ENCODE measurements around the gene GRK5.

DNA sequence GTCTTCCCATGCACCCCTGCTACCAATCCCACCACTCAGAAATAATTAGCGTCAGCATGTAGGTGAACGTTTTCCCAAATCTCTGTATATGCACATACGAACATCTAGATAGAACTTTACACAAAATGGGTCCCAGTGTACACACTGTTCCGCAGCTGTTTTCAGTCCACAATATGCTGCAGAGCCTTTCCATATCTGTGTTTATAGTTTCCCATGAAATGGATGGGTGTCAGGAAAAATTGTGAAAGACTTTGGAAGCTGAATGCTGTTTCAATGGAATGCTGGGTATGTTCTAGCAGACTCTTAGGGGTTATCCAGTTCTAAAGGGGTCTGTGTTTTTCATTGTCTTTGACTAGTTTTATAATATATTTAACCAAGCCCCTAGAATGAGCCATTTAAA is 13.8 kb downstream of the GRK5 start:
- TF ChIP-seq, protein P1, sequence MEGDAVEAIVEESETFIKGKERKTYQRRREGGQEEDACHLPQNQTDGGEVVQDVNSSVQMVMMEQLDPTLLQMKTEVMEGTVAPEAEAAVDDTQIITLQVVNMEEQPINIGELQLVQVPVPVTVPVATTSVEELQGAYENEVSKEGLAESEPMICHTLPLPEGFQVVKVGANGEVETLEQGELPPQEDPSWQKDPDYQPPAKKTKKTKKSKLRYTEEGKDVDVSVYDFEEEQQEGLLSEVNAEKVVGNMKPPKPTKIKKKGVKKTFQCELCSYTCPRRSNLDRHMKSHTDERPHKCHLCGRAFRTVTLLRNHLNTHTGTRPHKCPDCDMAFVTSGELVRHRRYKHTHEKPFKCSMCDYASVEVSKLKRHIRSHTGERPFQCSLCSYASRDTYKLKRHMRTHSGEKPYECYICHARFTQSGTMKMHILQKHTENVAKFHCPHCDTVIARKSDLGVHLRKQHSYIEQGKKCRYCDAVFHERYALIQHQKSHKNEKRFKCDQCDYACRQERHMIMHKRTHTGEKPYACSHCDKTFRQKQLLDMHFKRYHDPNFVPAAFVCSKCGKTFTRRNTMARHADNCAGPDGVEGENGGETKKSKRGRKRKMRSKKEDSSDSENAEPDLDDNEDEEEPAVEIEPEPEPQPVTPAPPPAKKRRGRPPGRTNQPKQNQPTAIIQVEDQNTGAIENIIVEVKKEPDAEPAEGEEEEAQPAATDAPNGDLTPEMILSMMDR (IDR thresholded peaks at IDR 0.05; ENCODE audit: insufficient read depth, low read length, poor library complexity, severe bottlenecking), result no peak
- no peak for TF ChIP-seq EZH2phosphoT487 (conservative IDR thresholded peaks at IDR 0.05; ENCODE audit: low read length)
